GM20431 (cell line): Measurements from ENCODE around the gene AUTS2.

Experiments
- in situ Hi-C: fragments of 300-500 bp; cut with MseI, MboI; formaldehyde crosslinking; loops from one replicate; pipeline ENCODE4 v1.15.0; 2020; ENCODE audit warnings: low sequenced_read_pairs; ENCODE audit not compliant: unreplicated experiment

AUTS2 gene

GRCh38 chr7:70114806-70115205, 516.5 kb downstream of the AUTS2 start:
- in situ Hi-C loops: no loop called here

DNA sequence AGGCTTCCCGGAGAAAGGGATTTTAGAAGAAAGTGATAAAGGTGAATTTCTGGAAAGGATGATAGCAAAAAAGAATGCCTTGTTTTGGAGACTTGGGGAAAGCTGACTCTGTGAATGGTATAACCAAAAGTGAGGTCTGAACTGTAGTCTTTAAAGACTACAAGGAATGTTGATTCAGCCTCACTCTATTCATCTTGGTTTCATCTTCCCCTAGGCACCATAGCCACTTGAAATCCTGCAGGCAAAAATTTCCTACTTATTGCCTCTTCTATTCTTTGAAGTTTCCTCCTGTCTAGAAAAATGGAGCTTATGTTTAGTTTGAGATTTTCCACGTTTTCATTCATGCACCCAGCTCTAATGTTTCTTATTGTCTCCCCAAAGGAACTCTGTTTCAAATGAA, 518.0 kb downstream of the AUTS2 start:
- in situ Hi-C loops: no loop called here

GRCh38 chr7:70116867-70117266, 518.6 kb downstream of the AUTS2 start:
- in situ Hi-C loops: no loop called here

- in situ Hi-C loops: no loop called here
Measured at GRCh38 chr7:70120851-70121250, 522.6 kb downstream of the AUTS2 start.

GRCh38 chr7:70131817-70132216, 533.5 kb downstream of the AUTS2 start:
- in situ Hi-C loops: no loop called here

- in situ Hi-C loops: no loop called here
Measured at GRCh38 chr7:70132226-70132851, 534.1 kb downstream of the AUTS2 start.

DNA sequence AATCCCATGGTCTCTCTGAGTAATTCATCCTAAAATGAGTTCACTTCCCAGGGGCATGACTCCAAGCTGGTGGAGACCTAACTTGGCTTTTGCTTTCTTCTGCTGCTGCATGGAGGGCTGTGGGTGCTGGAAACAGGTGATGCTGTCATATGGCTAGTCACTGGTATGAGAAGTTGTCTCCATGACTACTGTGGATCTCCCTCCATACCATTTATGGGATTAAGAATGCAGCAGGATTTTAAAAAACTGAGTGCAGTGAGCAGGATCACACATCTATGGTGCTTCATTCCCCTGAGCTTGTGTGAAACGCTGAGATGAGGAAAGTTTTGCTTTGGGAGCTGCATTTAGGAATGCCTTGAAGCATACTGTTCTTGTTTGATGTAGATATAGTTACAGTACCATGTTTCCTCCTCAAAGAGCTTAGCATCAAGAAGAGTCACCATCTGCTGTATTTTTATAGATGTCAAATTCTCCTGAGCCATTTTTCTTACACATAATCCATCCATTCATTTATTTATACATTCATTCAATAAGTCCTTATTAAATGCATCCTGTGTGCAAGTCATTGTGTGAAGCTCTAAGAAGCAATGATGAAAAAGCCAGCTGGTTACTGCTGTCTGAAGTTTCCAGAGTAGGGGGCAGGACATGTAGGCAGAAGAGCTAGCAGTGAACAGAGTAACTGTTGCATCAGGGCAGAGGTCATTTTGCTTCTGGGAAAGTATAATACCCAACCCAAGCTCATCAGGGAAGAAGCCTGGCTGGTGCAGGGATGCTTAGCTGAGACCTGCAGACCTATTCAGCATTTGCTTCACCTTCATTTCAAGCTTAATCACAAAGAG, 534.8 kb downstream of the AUTS2 start:
- in situ Hi-C loops: no loop called here

- in situ Hi-C loops: no loop called here
Measured at GRCh38 chr7:70134029-70134770, 535.9 kb downstream of the AUTS2 start.

GRCh38 chr7:70135656-70136055, 537.4 kb downstream of the AUTS2 start:
- in situ Hi-C loops: no loop called here

- in situ Hi-C loops: no loop called here
Measured at GRCh38 chr7:70137126-70137525, 538.9 kb downstream of the AUTS2 start.

- in situ Hi-C loops: no loop called here
Measured at GRCh38 chr7:70142247-70142932, 544.1 kb downstream of the AUTS2 start.

DNA sequence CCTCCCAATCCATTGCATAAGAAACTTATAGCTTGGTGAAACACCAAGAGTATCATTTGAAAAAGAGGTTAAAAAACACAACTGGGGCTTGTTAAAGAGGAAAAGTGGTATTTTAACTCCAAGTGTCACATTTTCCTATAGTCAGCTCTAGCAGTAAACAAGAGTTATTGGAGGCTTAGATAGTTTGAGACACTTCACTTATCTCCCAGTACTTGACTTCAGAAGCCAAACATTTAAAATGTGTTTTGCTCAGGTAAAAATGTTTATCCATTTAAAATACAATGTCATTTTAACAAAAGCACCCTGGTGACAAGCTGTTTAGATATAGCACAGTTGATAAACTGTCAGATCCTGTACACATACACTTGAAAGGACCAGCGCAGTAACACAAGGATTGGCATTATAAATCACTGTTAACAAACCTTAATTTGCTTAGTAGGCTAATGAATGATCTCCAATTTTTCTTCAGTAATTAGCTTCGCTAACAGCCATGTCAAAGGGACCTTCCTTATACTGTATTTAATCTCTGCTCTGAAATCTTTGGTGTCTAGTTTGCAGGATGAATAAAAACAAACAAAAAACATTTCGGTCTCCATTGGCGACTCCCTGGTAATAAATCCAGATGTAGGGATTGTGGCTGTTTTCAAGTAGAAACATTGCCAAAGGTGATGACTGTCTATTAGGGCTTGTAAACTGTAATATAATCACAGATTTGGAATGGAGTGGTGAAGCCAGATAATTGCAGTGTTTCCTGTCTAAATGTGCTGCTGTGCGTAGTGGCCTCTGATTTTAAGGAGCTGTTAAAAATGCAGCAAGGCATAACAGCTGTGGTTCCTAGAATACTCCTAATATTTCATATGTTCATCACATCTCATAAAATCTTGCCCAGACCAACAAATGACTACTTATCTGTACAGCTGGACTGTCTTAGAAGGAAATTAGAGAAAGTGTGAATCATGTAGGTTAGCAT, 545.1 kb downstream of the AUTS2 start:
- in situ Hi-C loops: no loop called here

DNA sequence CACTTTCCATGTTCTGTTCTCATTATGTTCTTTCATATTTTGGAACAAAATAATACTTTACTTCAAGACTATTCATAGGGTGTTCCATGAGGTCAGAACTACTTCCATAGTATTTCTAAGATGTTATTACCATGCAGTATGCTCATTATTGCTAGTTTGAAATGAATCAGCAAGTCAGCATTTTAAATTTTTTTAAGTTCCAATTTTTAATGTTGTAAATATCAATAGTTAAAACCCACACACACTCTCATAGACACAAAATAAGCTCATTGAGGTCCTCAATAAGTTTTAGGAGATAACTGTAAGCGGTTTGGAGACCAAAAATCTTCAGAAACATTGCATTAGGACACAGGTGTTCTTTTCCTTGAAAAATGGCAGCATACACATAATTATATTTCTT, 550.7 kb downstream of the AUTS2 start:
- in situ Hi-C loops: no loop called here

DNA sequence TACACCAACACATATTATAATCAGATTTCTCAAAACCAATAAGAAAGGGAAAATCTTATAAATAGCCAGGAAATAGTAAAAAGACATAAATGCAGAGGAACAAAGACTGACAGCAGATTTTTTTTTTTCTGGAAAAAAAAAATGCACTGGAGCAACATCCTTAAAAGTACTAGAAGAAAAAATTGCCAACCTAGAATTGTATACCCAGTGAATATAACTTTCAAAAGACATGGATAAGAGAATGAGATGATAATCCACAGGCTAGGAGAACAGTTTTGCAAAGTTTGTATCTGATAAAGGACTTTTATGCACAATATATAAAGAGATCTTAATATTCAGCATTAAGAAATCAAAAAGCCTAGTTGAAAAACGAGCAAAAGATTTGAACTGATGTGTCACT, 554.0 kb downstream of the AUTS2 start:
- in situ Hi-C loops: no loop called here

DNA sequence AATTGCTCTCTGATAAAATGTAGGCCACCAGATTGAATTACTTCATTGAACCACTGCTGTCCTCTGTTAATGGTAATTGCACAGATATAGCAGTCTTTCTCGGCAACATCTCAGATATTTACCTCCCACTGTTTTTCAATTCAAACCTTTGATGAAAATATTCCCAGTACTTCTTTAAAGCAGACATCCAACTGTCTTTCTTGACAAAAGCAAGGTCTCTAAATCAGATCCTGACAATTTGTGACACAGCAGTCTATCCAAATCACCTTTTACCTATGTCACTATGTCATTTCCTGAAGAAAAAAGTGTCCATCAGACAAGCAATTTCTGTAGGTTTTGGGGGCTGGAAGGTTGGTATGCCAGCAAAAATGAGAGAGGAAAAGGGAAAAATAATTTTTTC, 555.7 kb downstream of the AUTS2 start:
- in situ Hi-C loops: no loop called here

- in situ Hi-C loops: no loop called here
Measured at GRCh38 chr7:70154521-70155180, 556.4 kb downstream of the AUTS2 start.

GRCh38 chr7:70156057-70156456, 557.8 kb downstream of the AUTS2 start:
- in situ Hi-C loops: no loop called here

GRCh38 chr7:70159121-70159520, 560.8 kb downstream of the AUTS2 start:
- in situ Hi-C loops: no loop called here
